ENCODE measurements around the gene SLC38A10. TPM values are rescaled to one million over a fixed set of nuclear protein-coding genes. Genes with fewer than 3 reads are reported as not detected.

SLC38A10 gene
- total and polyA plus RNA-seq, 2 experiments from 2014 or later, result 94.4 to 131 TPM

- Histone ChIP-seq H3K4me3 (no peak overlapping the region), H3K9me3 (ENCODE audit: low read depth) (no peaks in the 10 kb centered on the region), H3K27me3 (no peaks in the 10 kb centered on the region), H3K36me3 (no peaks in the 10 kb centered on the region), H3K27ac (no peak overlapping the region), H3K4me1 (ENCODE audit: low read depth) (peaks cover 5% of the 10 kb centered on the region)
- DNase-seq (ENCODE audit: low read depth in 1 of 2, low spot score in 1 of 2), result no peak
- no peak for TF ChIP-seq CTCF (IDR thresholded peaks at IDR 0.05; ENCODE audit: low read depth, low read length)
Observed at GRCh38 chr17:81303385-81303784, 8.3 kb upstream of the SLC38A10 start.

- H3K27ac ChIP-seq, result no peak overlapping the region
- H3K27me3 ChIP-seq, result no peaks in the 10 kb centered on the region
- no peaks in the 10 kb centered on the region for H3K9me3 ChIP-seq (ENCODE audit: low read depth)
- no peaks in the 10 kb centered on the region for H3K36me3 ChIP-seq
- H3K4me3 ChIP-seq, result no peak overlapping the region
- TF ChIP-seq CTCF (IDR thresholded peaks at IDR 0.05; ENCODE audit: low read depth, low read length), result no peak
- DNase-seq (ENCODE audit: low read depth in 1 of 2, low spot score in 1 of 2), result no peak
- peaks cover 5% of the 10 kb centered on the region for H3K4me1 ChIP-seq (ENCODE audit: low read depth)
Observed at GRCh38 chr17:81302861-81303333, 7.8 kb upstream of the SLC38A10 start.

- no peaks in the 10 kb centered on the region for H3K9me3 ChIP-seq (ENCODE audit: low read depth)
- no peaks in the 10 kb centered on the region for H3K36me3 ChIP-seq
- no peak for DNase-seq (ENCODE audit: low read depth in 1 of 2, low spot score in 1 of 2)
- no peaks in the 10 kb centered on the region for H3K27me3 ChIP-seq
- peaks cover 5% of the 10 kb centered on the region for H3K4me1 ChIP-seq (ENCODE audit: low read depth)
- no peak overlapping the region for H3K4me3 ChIP-seq
- no peak for TF ChIP-seq CTCF (IDR thresholded peaks at IDR 0.05; ENCODE audit: low read depth, low read length)
- H3K27ac ChIP-seq, result no peak overlapping the region
Observed at GRCh38 chr17:81302324-81302723, 7.2 kb upstream of the SLC38A10 start.

GRCh38 chr17:81301195-81302144, 6.4 kb upstream of the SLC38A10 start:
- H3K36me3 ChIP-seq, result no peaks in the 10 kb centered on the region
- no peak for DNase-seq (ENCODE audit: low read depth in 1 of 2, low spot score in 1 of 2)
- no peaks in the 10 kb centered on the region for H3K9me3 ChIP-seq (ENCODE audit: low read depth)
- no peak overlapping the region for H3K4me3 ChIP-seq
- H3K27me3 ChIP-seq, result no peaks in the 10 kb centered on the region
- peaks cover 5% of the 10 kb centered on the region for H3K4me1 ChIP-seq (ENCODE audit: low read depth)
- TF ChIP-seq CTCF (IDR thresholded peaks at IDR 0.05; ENCODE audit: low read depth, low read length), result no peak
- no peak overlapping the region for H3K27ac ChIP-seq

- no peak for TF ChIP-seq CTCF (IDR thresholded peaks at IDR 0.05; ENCODE audit: low read depth, low read length)
- no peak overlapping the region for H3K4me3 ChIP-seq
Observed at GRCh38 chr17:81300586-81301155, 5.6 kb upstream of the SLC38A10 start.

More at GRCh38 chr17:81300586-81301155, 5.6 kb upstream of the SLC38A10 start:
- Histone ChIP-seq H3K27ac (no peak overlapping the region), H3K36me3 (no peaks in the 10 kb centered on the region), H3K27me3 (no peaks in the 10 kb centered on the region), H3K9me3 (ENCODE audit: low read depth) (no peaks in the 10 kb centered on the region), H3K4me1 (ENCODE audit: low read depth) (peaks cover 5% of the 10 kb centered on the region)
- no peak for DNase-seq (ENCODE audit: low read depth in 1 of 2, low spot score in 1 of 2)
